Activated CD8-positive, alpha-beta T cell treated with anti-CD3 and anti-CD28 coated beads for 36 hours (primary cell): ENCODE results near the gene DDB1. TPM values are rescaled to one million over a fixed set of nuclear protein-coding genes. Genes with fewer than 3 reads are reported as not detected.
A peak's percentile ranks its signal among the peaks of the same experiment; 100 is the strongest.

Experiments used
- ATAC-seq: fragments of 200-7000 bp; cut with Tn5 transposase; one replicate; pipeline ENCODE4 v1.10.0; 2021; ENCODE audit warnings: mild to moderate bottlenecking, moderate library complexity
- CTCF ChIA-PET: fragments of 350-600 bp; sonication (Branson Sonifier 250); formaldehyde crosslinking; loops from one replicate; lab custom pipeline; 2021; ENCODE audit warnings: antibody characterized with exemption; lab: Charles Lee
- POLR2A ChIA-PET: fragments of 350-600 bp; sonication (Branson Sonifier 250); formaldehyde crosslinking; loops from one replicate; lab custom pipeline; 2021; ENCODE audit warnings: antibody characterized with exemption; lab: Charles Lee
- DNase-seq: peaks from one replicate; pipeline ENCODE4 v3.0.0-alpha.2; 2020
- H3K27ac Mint-ChIP-seq: one replicate; pipeline ENCODE4 v1.8.0; 2021; ENCODE audit warnings: mild to moderate bottlenecking, mixed read lengths
- H3K27me3 Mint-ChIP-seq: one replicate; pipeline ENCODE4 v1.8.0; 2021; ENCODE audit warnings: mixed read lengths
- H3K36me3 Mint-ChIP-seq: one replicate; pipeline ENCODE4 v1.8.0; 2021; ENCODE audit warnings: low read depth, mixed read lengths
- H3K4me1 Mint-ChIP-seq: one replicate; pipeline ENCODE4 v1.8.0; 2021; ENCODE audit warnings: low read depth, mixed read lengths
- H3K4me3 Mint-ChIP-seq: one replicate; pipeline ENCODE4 v1.8.0; 2021; ENCODE audit warnings: mild to moderate bottlenecking, moderate library complexity, mixed read lengths
- H3K9me3 Mint-ChIP-seq: one replicate; pipeline ENCODE4 v1.8.0; 2021; ENCODE audit warnings: mixed read lengths
- CTCF ChIP-seq: fragments of 200-600 bp; IDR thresholded peaks from one replicate; pipeline ENCODE4 v1.8.0; 2022; ENCODE audit warnings: antibody characterized with exemption, mild to moderate bottlenecking
- intact Hi-C: fragments of 100-400 bp; cut with micrococcal nuclease; formaldehyde crosslinking; loops from one replicate; pipeline ENCODE4 v1.10.0; 2022
- total RNA-seq, 2 experiments: library from RNA; stranded (reverse); gene quantifications; one replicate each; pipeline ENCODE4 v1.2.3, GENCODE V29; 2021

Gene DDB1
- total RNA-seq, result 100 to 1,000 TPM; 269 to 270 TPM

- H3K4me3 Mint-ChIP-seq, result peak within 1 kb of the TSS; percentile 86
- H3K9me3 Mint-ChIP-seq, result no peaks in the 10 kb centered on the region
- H3K27me3 Mint-ChIP-seq, result no peaks in the 10 kb centered on the region
- POLR2A ChIA-PET, result interaction anchor here (0.9 to 4.6 kb wide), 17 partner anchors 13 to 103 kb away, joined by 3 to 59 read pairs (median 6); partner anchors contain the start of genes CPSF7, CYB561A3, SDHAF2 and TMEM138
- intact Hi-C loops, result loop anchor here (2.0 kb wide), 1 partner anchor 30 kb away; the partner anchor contains the start of gene TMEM138
- H3K36me3 Mint-ChIP-seq, result peaks cover 41% of the 10 kb centered on the region
- TF ChIP-seq CTCF, result no peak
- CTCF ChIA-PET, result interaction anchor here (1.4 to 10.4 kb wide), 8 partner anchors 16 to 113 kb away, joined by 4 to 313 read pairs (median 38); partner anchors contain the start of genes CYB561A3, TMEM138, TMEM216 and VWCE
- DNase-seq (peak; percentile 98), ATAC-seq (peak; percentile 94)
- H3K27ac Mint-ChIP-seq, result peak within 1 kb of the TSS; percentile 96
- peaks cover 66% of the 10 kb centered on the region for H3K4me1 Mint-ChIP-seq
These were observed at the start of gene DDB1, which contains the start of gene TKFC for GRCh38 chr11:61332797-61333549. TSS of gene DDB1 (minus strand) at chr11:61333105. CDS start at chr11:61332968, 137 bp downstream. TSS of gene TKFC (plus strand) at chr11:61333228. CDS start at chr11:61334729, 1,501 bp downstream.

GRCh38 chr11:61380884-61381283 lies 48.0 kb upstream of the DDB1 start:
- Mint-ChIP-seq H3K9me3 (no peaks in the 10 kb centered on the region), H3K4me3 (no peak overlapping the region), H3K4me1 (peaks cover 4% of the 10 kb centered on the region), H3K27me3 (no peaks in the 10 kb centered on the region), H3K36me3 (peaks cover 6% of the 10 kb centered on the region), H3K27ac (no peak overlapping the region)
- intact Hi-C loops, result loop anchor here (10.0 kb wide), 1 partner anchor 126 kb away; no protein-coding TSS in a partner anchor
- no peak for TF ChIP-seq CTCF
- DNase-seq (no peak), ATAC-seq (no peak)
- POLR2A ChIA-PET, result interaction anchor here (1.1 kb wide), 1 partner anchor 11 kb away, joined by 3 read pairs; no protein-coding TSS in a partner anchor
- CTCF ChIA-PET, result interaction anchor here (1.3 to 8.0 kb wide), 3 partner anchors 12 to 44 kb away, joined by 3 to 313 read pairs (median 3); partner anchors contain the start of genes DDB1, TKFC and TMEM216

GRCh38 chr11:61378713-61379313 lies 45.9 kb upstream of the DDB1 start:
- H3K27ac Mint-ChIP-seq, result no peak overlapping the region

GRCh38 chr11:61377461-61378160 lies 44.7 kb upstream of the DDB1 start:
- ChIA-PET POLR2A (interaction anchor here (1.3 to 1.4 kb wide), 2 partner anchors 15 to 25 kb away, joined by 3 read pairs; partner anchors contain the start of gene TMEM216), CTCF (interaction anchor here (1.6 to 1.9 kb wide), 2 partner anchors 8 to 41 kb away, joined by 9 to 12 read pairs; no protein-coding TSS in a partner anchor)
- H3K36me3 Mint-ChIP-seq, result peaks cover 19% of the 10 kb centered on the region
- no peak for DNase-seq
- no peaks in the 10 kb centered on the region for H3K27me3 Mint-ChIP-seq
- H3K4me3 Mint-ChIP-seq, result no peak overlapping the region
- peaks cover 2% of the 10 kb centered on the region for H3K9me3 Mint-ChIP-seq
- no peak overlapping the region for H3K27ac Mint-ChIP-seq
- intact Hi-C loops, result no loop called here
- H3K4me1 Mint-ChIP-seq, result no peaks in the 10 kb centered on the region
- no peak for ATAC-seq
- TF ChIP-seq CTCF, result no peak

More at GRCh38 chr11:61378713-61379313, 45.9 kb upstream of the DDB1 start:
- no peaks in the 10 kb centered on the region for H3K27me3 Mint-ChIP-seq
- peaks cover 16% of the 10 kb centered on the region for H3K36me3 Mint-ChIP-seq
- intact Hi-C loops, result no loop called here
- H3K4me3 Mint-ChIP-seq, result no peak overlapping the region
- peaks cover 2% of the 10 kb centered on the region for H3K9me3 Mint-ChIP-seq
- ChIA-PET POLR2A (interaction anchor here (0.9 to 1.4 kb wide), 2 partner anchors 14 to 31 kb away, joined by 3 read pairs; partner anchors contain the start of gene TMEM216), CTCF (interaction anchor here (0.9 to 1.2 kb wide), 3 partner anchors 10 to 125 kb away, joined by 3 to 9 read pairs (median 4); no protein-coding TSS in a partner anchor)
- no peaks in the 10 kb centered on the region for H3K4me1 Mint-ChIP-seq
- DNase-seq (no peak), ATAC-seq (no peak)
- TF ChIP-seq CTCF, result no peak
